HT-29 (cell line): ENCODE data around the gene IL6ST. TPM values are rescaled to one million over a fixed set of nuclear protein-coding genes. Genes with fewer than 3 reads are reported as not detected.
"Not testable (repeated sequence)": the region's sequence is repeated elsewhere in the genome, so short reads cannot be mapped to it uniquely, and the experiment has no call there.

Source experiments
- DNase-seq: peaks from one replicate; pipeline ENCODE4 v3.0.0-alpha.2; 2015; ENCODE audit warnings: low spot score
- total RNA-seq: library from RNA; depleted of rRNA; stranded (reverse); fragments of >200 nt; shearing (Covaris generic); gene quantifications from 2 replicates; pipeline ENCODE4 v1.2.3, GENCODE V29; 2014

Gene IL6ST
- total RNA-seq, 1 experiment from 2014 or later, result 17.7 TPM

DNA sequence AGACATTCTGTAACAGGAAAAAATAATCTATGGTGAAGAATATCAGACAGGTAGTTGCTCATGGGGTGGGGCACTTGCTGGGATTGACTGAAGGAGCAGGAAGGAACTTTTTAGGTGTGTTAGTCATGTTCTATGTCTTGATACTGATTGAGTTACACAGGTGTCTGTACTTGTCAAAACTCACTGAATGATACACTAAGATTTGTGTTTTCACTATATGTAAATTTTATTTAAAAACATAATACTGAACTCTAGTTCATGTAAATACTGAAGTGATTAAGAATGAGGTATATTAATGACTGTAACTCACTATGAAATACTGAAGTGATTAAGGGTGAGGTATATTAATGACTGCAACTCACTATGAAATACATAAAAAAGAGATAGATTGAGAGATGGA, 28.5 kb downstream of the IL6ST start:
- no peak for DNase-seq

DNA sequence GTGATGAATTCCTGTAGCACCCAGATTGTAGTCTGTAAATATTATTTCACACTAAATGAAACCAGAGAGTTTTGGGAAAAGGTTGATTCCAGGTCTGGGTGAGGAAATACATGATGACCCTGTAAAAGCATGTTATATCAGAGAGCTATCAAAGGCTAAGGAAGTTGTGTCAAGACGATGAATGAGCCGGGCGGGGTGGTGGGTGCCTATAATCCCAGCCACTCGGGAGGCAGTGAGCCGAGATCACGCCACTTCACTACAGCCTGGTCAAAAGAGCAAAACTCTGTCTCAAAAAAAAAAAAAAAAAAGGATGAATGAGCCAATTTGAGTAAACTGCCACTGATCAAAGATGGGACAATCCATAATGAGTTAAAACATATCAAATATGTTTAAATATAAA, 29.2 kb downstream of the IL6ST start:
- DNase-seq, result no peak

DNA sequence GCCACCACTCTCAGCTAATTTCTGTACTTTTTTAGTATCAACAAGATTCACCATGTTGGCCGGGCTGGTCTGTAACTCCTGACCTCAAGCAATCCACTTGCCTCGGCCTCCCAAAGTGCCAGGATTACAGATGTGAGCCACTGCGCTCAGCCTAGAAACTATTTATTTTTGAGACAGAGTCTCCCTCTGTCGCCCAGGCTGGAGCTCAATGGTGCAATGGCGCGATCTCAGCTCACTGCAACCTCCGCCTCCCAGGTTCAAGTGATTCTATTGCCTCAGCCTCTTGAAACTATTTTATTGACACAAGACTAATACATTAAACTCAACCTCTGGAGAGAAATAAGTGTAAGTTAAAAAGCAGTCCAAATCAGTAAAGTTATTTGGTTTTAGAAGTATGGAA, 34.0 kb downstream of the IL6ST start:
- DNase-seq, result no peak

DNA sequence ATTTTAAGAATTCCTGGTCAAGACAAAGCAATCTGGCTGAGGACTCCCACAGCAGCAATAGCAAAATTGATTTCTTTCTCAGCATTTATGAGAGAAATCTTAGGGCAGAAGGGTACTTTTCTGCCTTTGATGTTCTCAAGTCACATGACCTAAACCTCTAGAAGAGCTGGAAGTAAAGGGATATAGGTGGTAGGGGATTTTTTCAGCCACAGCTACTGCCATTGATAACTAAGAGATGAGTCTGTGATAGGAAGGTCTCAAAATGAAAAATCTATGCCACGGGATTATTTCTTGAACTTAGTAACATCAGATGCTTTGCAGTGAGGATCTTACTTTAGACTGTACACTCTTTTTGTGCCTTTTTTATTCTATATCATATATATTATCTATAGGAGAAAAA, 35.6 kb downstream of the IL6ST start:
- no peak for DNase-seq

DNA sequence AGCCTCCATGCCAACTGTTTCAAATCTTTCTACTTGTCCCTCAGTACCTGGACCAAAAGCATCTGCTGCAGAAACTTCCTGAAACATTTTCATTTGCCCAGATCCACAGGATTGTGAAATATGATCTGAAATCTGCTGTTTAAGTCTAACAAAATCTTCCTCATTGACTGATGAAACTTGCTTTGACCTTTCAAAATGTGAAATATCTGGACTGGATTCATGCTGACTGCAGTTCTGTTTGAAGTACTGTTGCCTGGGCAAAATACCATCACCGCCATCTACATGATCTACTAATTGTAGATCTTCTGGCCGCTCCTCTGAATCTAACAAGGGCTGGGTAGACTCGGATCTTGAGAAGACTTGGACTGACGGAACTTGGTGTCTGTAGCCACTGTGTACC, 53.6 kb downstream of the IL6ST start:
- not testable (repeated sequence) for DNase-seq

DNA sequence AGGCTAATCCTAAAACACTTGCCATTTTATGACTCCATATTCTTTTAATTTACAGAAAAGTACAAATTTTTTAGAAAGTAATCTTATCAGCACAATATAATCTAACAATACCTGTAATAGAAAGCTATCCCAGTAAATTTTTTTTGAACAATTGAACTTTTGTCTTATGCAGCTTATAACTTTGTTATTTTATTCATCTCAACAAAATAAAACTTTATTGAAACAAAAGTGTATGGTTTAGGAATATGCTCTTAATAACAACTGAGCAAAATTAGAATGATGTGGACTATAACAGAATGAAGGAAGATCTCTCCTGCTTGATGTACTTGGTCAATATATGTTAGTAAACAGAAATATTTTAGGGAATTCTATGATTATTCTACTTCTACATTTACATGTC, 57.2 kb downstream of the IL6ST start:
- DNase-seq, result not testable (repeated sequence)

DNA sequence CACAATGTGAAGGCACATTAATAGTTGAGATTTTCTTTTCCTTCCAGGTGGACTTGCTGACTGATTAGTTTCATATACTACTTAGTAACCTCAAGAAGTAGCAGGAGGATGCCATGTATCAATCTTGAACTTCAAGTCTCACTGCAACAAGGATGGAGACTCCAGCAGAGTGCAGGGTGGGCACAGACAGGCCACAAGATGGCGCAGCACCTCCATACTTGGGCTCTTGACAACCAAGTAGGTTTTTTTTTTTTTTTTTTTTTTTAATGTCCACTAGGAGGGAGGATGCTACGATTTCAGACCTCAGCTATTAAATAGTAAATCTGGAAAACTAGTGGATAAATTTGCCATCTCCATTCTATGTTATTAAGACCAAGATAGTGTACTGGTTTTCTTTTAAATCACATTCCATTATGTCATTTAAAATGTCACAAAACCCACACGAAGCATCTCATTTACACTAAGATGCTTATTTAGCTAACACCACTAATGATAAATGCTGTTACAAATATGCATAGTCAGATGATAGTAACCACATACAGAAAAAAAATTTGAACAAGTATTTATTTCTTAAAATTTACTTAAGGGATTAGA, 58.6 kb downstream of the IL6ST start:
- peak; percentile 88 for DNase-seq

DNA sequence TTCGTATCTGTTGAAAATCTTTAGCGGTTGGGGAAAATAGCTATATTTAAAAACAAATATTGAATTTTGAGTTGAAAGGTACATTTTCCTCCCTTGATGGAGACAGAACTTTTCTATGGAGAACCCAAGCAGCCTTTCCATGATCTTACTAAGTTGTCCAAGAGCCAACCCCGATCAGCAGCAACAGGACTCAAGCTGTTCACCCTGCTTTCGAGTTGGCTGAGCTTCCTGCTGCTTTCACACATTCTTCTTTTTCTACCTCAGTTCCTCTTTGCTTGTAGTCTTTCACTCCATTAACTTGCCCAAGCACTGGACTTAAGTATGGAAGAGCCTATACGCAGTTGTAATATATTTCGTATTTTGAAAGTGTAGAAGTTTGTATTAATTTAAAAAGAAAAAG, 59.4 kb downstream of the IL6ST start:
- no peak for DNase-seq

DNA sequence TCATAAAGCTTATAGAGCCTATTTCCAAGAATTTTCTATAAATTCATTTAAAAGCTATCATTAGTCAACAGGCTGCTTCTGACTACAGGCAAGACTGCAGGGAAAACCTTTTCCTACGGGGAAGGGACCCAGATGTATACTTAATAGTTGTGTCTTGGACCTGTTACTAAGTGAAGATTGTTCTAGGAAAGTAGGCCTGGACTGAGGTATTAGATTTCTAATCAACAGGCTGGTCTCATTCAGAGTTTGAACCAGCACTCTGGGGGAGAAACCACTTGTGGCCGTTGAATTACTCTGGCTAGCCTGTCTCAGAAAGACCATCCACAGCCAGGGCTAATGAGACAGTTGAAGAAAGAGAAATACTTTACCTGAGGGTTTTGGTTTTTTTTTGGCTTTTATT, 60.0 kb downstream of the IL6ST start:
- no peak for DNase-seq

DNA sequence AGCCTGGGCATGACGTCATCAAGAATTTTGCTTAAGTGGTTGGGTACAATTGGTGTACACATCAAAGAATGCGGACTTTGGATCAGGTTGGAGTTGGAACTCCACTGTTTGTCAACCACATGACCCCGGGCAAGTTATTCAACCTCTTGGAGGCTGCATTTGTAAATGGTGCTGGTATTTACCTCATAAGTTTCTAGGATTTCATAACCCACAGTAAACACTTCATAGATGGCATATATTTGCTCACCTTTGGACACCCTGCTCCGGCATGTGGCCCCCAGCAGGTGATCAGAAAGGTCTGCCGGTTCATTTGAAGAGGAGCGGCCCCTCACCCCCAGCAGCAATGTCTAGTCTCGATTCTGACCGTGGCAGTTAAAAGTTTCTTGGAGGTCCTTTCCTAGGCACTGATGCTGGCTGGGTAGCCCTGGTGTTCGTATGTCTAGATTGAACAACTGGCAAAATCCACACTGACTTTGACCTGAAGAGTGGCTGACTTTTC, 60.6 kb downstream of the IL6ST start:
- DNase-seq, result peak; percentile 36

DNA sequence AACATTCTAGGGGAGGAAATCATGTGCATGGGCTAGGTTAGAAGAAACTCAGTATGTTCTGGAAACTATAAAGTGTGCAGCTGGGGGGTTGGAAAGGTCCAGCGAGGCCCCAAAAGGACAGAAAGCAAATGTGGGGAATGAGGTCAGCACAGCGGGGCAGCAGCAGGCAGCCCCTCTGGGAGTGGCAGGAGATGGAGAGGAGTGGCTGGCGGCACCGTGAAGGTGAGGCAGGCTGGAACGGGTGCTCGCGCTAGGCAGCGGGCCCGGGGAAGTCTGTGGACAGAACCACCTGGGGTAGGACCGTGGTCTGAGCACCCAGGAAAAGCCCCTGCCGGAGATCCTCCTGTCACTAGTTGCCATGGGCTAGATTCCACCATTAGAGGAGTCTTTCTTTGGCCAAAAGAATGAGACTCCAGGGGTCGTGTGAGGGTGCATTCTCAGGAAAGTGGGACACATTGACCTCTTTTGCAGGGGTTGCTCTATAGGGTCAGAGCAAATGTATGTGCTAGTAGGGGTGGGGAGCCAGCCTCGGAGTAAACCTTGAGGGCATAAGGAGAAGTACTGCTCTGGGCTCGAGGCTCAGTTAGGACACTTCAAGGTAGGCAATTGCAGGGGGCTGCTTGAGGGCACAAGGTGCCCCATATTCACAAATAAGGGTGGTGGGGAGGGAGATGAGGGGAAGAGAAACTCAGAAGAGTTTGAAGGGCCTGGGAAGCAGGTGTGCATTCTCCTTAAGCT, 61.2 kb downstream of the IL6ST start:
- DNase-seq, result no peak

DNA sequence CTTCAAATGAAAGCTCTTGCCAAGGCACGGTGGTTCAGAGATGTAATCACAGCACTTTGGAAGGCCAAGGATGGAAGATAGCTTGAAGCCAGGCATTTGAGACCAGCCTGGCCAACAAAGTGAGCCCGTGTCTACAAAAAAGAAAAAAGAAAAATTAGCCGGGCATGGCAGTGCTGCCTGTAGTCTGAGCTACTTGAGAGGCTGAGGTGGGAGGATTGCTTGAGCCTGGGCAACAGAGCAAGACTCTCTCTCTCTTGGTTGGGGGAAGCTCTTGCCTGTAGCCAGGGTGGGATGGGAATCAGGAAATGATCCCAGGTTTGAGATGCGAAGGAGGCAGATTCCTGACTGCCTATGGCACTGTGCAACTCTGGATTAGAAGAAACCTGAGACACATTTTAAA, 62.1 kb downstream of the IL6ST start:
- DNase-seq, result no peak

DNA sequence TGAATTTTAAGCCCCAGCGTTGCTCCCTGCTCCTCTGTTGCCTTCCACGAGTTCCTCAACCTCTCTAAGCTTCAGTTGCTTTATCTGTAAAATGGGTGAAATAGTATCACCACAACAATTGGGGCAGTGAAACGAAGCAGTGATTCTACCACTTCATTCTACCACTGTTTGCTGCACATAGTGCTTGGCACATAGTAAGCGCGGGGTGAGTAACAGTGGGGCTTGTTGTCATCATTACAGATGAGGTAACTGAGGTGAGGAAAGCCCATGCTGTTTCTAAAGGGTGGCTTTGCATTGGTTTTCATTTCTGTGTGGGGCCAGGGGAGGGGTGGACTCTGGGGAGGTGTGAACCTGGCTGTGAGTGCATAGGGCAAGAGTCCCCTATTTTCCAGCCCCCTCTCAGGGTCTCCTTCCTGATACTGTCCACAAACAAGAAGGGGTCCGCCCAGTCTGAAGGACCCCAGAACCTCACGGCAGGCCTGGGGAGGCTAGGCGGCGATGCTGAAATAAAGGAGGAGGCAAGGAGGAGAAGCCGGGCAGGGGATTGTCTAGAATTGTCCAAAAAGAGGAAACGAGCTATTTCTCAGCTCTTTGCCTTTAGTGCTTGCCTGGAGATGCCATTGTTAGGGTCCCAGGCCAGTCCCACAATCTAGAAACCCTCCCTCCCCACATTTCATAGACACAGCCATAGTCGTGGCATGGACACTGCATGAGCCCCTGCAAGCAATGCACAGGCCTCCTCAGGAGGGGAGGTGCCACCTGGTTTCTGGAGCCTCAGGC, 65.6 kb downstream of the IL6ST start:
- DNase-seq, result no peak

DNA sequence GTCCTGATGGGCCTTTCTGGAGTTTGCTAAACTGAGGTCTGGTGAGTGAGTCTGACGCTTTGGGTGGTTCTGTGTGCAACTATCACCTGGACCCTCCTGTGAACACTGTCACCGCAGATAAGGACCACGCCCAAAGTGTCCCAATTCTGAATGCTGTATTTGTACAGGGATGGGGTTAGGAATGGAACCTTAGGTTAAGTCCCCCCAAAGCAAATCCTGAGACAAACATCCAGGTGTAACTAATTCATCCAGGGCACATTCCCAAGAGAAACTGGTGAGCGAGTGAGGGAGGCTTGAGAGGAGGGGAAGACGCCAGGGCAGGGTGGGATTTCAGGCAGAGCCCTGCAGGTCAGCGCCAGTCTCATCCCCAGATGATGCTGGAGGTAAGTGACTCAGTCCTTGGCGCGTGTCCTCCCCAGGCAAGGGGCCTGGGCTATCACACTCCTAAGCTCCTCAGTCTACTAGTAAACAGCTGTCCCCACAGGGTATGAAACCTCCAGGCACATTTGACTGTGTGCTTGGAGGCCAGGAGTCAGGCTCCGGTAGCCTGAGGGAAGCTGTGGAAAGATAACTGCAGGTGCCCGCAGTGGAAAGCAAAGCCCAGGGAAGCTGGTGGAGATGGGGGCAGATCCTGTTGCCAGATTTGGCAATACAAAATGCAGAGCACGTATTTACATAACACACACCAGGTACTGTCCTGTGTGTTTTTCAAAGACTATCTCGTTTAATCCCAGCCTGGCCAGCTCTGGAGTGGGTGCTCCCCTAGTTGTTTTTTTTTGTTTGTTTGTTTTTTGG, 66.7 kb downstream of the IL6ST start:
- no peak for DNase-seq

DNA sequence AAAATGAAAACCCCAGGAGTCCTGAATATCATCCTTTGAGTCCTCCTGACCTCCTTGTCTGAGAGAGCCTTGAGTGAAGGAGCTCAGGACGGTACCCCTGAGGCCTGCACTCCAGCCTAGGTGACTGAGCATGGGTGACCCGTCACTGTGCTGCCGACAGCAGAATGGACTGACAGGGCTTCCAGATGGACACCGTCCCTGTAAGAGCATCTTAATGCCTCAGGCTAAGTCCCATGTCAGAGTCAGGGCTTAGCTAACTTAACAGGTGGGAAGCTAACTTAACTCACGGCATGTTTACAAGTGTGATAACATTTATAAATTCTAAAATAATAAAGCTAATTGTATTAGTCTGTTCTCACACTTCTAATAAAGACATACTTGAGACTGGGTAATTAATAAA, 68.3 kb downstream of the IL6ST start:
- DNase-seq, result no peak

DNA sequence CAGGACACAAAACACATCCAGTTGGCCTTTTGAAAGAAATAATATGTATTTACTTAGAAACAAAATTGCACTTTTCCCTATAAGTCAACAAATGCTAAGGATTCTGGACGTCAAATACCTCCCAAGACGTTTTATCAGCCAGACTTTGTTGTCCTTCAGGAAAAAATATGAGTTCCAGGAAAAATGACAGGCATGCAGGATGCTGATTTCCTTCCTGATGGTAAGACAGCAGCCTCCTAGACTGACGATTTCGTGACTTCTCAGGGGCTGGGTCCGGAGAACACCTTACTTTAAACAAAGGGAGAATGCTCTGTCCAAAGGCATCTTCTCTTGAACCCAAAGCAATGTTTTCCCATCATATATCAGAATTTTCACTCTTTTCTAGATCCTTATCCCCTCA, 69.1 kb downstream of the IL6ST start:
- DNase-seq, result no peak

DNA sequence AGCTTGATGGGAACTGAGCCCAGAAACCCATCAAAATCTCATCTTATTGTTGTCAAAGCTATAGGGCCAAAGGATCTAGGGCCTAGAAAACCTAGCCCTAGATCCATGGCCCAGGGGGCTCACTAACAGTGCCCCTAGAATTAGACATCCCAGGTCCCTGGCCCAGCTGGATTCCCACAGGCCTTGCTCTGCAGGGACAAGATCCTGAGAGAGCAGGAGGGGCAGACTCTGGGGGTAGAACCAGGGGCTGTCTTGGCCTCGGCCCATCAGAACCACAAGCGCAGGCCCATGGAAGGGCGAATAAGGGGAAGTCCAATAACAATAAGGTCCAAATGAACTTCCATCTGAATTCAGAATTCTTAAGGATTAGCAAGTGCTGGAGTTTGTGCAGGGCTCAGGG, 69.6 kb downstream of the IL6ST start:
- no peak for DNase-seq

DNA sequence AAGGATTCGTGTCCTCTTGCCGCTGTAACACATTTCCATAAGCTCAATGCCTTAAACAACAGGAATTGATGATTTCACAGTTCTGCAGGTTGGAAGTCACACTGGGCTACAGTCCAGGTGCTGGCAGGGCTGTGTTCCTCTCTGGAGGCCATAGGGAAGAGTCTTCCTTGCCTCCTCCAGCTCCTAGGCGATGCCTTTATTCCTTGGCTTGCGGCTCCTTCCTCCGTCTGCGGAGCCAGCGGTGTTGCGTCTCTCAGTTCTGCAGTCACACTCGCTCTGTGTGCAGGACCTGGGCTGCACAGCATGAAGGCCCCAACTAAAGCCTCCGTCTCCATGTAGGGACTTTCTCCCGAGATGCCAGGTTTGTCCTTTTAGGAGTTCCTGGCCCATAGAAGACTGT, 70.0 kb downstream of the IL6ST start:
- no peak for DNase-seq

DNA sequence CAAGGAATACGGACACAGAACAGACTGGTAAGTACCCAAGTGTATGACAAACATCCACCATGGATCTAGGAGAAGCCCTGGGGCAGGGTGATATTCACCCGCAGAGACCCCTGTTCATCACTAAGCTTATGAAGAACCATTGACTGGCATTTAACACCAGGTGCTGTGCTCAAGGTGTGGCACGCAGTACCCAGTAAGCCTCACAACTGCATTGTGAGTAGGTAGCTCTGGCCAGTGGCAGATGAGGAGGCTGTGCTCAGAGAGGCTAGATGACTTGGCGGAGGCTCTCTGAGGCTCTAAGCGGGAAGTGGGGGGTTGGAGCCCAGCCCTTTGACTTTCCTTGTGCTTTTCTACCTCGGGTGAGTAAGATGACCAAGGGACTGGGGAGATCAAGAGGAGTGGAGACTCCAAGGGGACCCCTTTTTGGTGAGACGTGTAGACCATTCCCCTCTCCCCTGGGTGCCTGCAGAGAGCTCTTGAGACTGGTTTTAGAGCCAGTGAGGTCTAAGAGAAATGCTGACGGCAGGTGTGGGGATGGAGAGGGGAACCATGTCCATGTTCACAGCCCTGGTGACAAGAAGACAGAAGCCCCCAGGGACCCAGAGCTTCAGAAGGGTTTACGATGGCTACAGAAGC, 70.8 kb downstream of the IL6ST start:
- DNase-seq, result no peak

DNA sequence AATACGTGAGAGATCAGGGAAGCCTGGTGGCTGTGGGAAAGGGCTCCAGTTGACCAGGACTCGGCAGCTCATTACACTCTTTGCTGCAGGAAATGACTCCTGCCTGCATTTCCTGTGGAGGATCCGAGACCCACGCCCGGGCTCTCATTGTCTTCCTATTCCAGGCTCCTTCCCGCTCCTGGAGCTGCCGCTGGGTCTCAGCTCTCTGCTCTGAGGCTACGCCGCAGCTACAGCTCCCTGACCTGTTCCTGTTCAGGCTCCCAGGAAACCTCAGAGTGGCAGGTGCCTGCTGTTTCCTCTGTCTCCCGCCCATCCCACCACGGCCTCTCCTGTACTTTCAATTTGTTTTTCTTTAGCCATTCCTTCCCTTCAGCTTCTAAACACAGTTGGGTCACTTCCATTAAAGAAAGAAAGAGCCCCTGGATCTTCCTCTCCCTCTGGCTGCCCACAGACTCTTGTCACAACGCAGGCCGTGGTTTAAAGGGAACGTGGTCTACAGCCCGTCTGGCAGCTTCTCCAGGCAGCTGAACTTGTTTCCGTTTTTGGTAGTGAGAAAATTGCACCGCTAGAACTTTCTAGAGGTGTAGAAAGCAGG, 71.5 kb downstream of the IL6ST start:
- no peak for DNase-seq

DNA sequence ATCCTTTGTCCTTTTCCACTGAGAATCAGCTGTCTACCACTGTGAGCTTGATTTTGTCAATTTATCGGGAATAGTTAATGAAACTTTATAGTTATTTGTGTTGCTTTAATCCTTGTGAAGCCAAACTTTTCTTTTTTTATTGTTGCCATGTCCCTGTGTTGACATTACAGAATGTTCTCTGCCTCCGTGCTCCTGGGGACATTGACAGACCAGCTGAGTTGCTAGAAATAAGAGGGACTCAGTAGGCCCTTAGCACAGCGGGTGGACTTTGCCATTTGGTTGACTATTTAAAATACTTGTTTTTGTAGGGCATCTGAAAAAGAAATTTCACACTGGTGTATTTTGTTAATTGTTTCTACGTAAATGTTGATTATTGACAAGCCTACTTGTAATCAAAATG, 73.1 kb downstream of the IL6ST start:
- no peak for DNase-seq
